ENCODE results near the gene GPS2. TPM values are rescaled to one million over a fixed set of nuclear protein-coding genes. Genes with fewer than 3 reads are reported as not detected.

GPS2 gene
- total and polyA plus RNA-seq, 2 experiments from 2014 or later = 83.4 to 122 TPM

- H3K9me2 ChIP-seq (ENCODE audit: insufficient read depth) = no peaks in the 10 kb centered on the region
- Mint-ChIP-seq H3K27ac (no peak overlapping the region), H3K4me1 (peaks cover 24% of the 10 kb centered on the region), H3K4me3 (peak overlapping the region; percentile 59), H3K9me3 (no peaks in the 10 kb centered on the region; the same call in 2 of the 3 replicates), H3K27me3 (ENCODE audit: insufficient read depth, low read depth, poor library complexity) (peaks cover 21% of the 10 kb centered on the region), H3K36me3 (ENCODE audit: low read depth) (peaks cover 8% of the 10 kb centered on the region)
- H3K4me1 ChIP-seq (ENCODE audit: insufficient read depth) = peaks cover 13% of the 10 kb centered on the region; the same call in 1 of the 2 replicates
- peak overlapping the region; percentile 86 for H3K4me2 ChIP-seq
- H3K79me2 ChIP-seq (replicated peaks; ENCODE audit: insufficient read depth) = no peaks in the 10 kb centered on the region
- no peak for DNase-seq (ENCODE audit: low spot score)
- peaks cover 15% of the 10 kb centered on the region; the same call in 1 of the 2 replicates for H3F3A ChIP-seq (replicated peaks; ENCODE audit: low read depth)
- peaks cover 5% of the 10 kb centered on the region; the same call in 1 of the 2 replicates for H3K36me3 ChIP-seq (ENCODE audit: insufficient read depth)
- peak overlapping the region; percentile 89 for H3K4me3 ChIP-seq
- peaks cover 3% of the 10 kb centered on the region; the same call in 1 of the 2 replicates for H4K20me1 ChIP-seq (replicated peaks; ENCODE audit: insufficient read depth)
- H3K27me3 ChIP-seq (ENCODE audit: insufficient read depth) = peaks cover 10% of the 10 kb centered on the region
- TF ChIP-seq ETS1 (IDR thresholded peaks at IDR 0.05) (no peak), EZH2 (IDR thresholded peaks at IDR 0.05; ENCODE audit: low read depth, unreplicated experiment) (no peak), EZH2phosphoT487 (IDR thresholded peaks at IDR 0.05; ENCODE audit: unreplicated experiment) (no peak), NANOG (IDR thresholded peaks at IDR 0.05; ENCODE audit: borderline replicate concordance) (no peak)
- no peak overlapping the region for H2AFZ ChIP-seq
- no peak for ATAC-seq
- no peak overlapping the region for H3K27ac ChIP-seq (ENCODE audit: low read depth)
Observed at GRCh38 chr17:7282752-7283321, 32.3 kb downstream of the GPS2 start.

- Mint-ChIP-seq H3K27ac (no peak overlapping the region), H3K4me1 (peaks cover 24% of the 10 kb centered on the region), H3K27me3 (ENCODE audit: insufficient read depth, low read depth, poor library complexity) (peaks cover 19% of the 10 kb centered on the region), H3K4me3 (peak overlapping the region; percentile 59), H3K36me3 (ENCODE audit: low read depth) (peaks cover 7% of the 10 kb centered on the region), H3K9me3 (no peaks in the 10 kb centered on the region; the same call in 2 of the 3 replicates)
- DNase-seq (ENCODE audit: low spot score) = peak; percentile 45
- peak overlapping the region; percentile 74 for H2AFZ ChIP-seq
- no peaks in the 10 kb centered on the region for H3K79me2 ChIP-seq (replicated peaks; ENCODE audit: insufficient read depth)
- H3K4me3 ChIP-seq = peak overlapping the region; percentile 89
- peaks cover 3% of the 10 kb centered on the region; the same call in 1 of the 2 replicates for H4K20me1 ChIP-seq (replicated peaks; ENCODE audit: insufficient read depth)
- H3F3A ChIP-seq (replicated peaks; ENCODE audit: low read depth) = peaks cover 15% of the 10 kb centered on the region; the same call in 1 of the 2 replicates
- no peak overlapping the region for H3K27ac ChIP-seq (ENCODE audit: low read depth)
- ATAC-seq = peak; percentile 6
- no peaks in the 10 kb centered on the region for H3K9me2 ChIP-seq (ENCODE audit: insufficient read depth)
- peaks cover 10% of the 10 kb centered on the region for H3K27me3 ChIP-seq (ENCODE audit: insufficient read depth)
- peaks cover 13% of the 10 kb centered on the region; the same call in 1 of the 2 replicates for H3K4me1 ChIP-seq (ENCODE audit: insufficient read depth)
- peak overlapping the region; percentile 86 for H3K4me2 ChIP-seq
- H3K36me3 ChIP-seq (ENCODE audit: insufficient read depth) = peaks cover 5% of the 10 kb centered on the region; the same call in 1 of the 2 replicates
- TF ChIP-seq REST (IDR thresholded peaks at IDR 0.05; ENCODE audit: unreplicated experiment) = no peak
- no peak for TF ChIP-seq CTCF (conservative IDR thresholded peaks at IDR 0.05; ENCODE audit: low read depth in 2 of 2)
- no peak for TF ChIP-seq STAT1 (IDR thresholded peaks at IDR 0.05; ENCODE audit: unreplicated experiment)
Observed at GRCh38 chr17:7281953-7282751, 33.0 kb downstream of the GPS2 start.
